H1 (cell line): ENCODE data around the gene OSBPL6. TPM values are rescaled to one million over a fixed set of nuclear protein-coding genes. Genes with fewer than 3 reads are reported as not detected.

Source experiments
- CTCF ChIA-PET: fragments of 300-600 bp; sonication (Branson Sonifier 250); formaldehyde crosslinking; loops from one replicate; lab custom pipeline; 2021; ENCODE audit not compliant: partially characterized antibody; lab: Charles Lee
- POLR2A ChIA-PET: fragments of 300-600 bp; sonication (Branson Sonifier 250); formaldehyde crosslinking; loops from one replicate; lab custom pipeline; 2021; ENCODE audit warnings: inconsistent platforms; ENCODE audit not compliant: partially characterized antibody; lab: Charles Lee
- DNase-seq, 2 experiments: peaks; one replicate each; pipeline versions ENCODE4 v3.0.0 to v3.0.0-alpha.2; 2010 to 2022; ENCODE audit warnings: low spot score in 2 of 2, low read depth in 1 of 2, mixed read lengths in 1 of 2
- FAIRE-seq: peaks from 2 replicates; lab custom pipeline; 2011; peaks lifted over from hg19 to GRCh38; lab: Jason Lieb, UNC
- H2AFZ ChIP-seq: 2 replicates; pipeline ENCODE4 v1.8.1; 2012; ENCODE audit warnings: low read length, inconsistent platforms
- H2AK5ac ChIP-seq: 2 replicates; pipeline ENCODE4 v1.6.1; 2013; ENCODE audit warnings: low read depth, low read length
- H2BK120ac ChIP-seq: replicated peaks from 2 replicates; pipeline ENCODE3; 2013; ENCODE audit warnings: low read depth, low read length, inconsistent platforms
- H2BK12ac ChIP-seq: 2 replicates; pipeline ENCODE4 v1.6.1; 2013; ENCODE audit warnings: low read depth, low read length
- H2BK15ac ChIP-seq: 2 replicates; pipeline ENCODE4 v1.6.1; 2013; ENCODE audit warnings: low read length
- H2BK20ac ChIP-seq: 2 replicates; pipeline ENCODE4 v1.6.1; 2013; ENCODE audit warnings: low read length
- H2BK5ac ChIP-seq: 2 replicates; pipeline ENCODE4 v1.6.1; 2013; ENCODE audit warnings: low read depth, low read length
- H3K14ac ChIP-seq: 2 replicates; pipeline ENCODE4 v1.6.1; 2013; ENCODE audit warnings: inconsistent platforms; ENCODE audit not compliant: insufficient read length
- H3K18ac ChIP-seq: 2 replicates; pipeline ENCODE4 v1.6.1; 2013; ENCODE audit warnings: low read length; ENCODE audit errors: extremely low read depth
- H3K23ac ChIP-seq: 2 replicates; pipeline ENCODE4 v1.6.1; 2013; ENCODE audit warnings: inconsistent platforms; ENCODE audit not compliant: insufficient read length
- H3K23me2 ChIP-seq: 2 replicates; pipeline ENCODE4 v1.6.1; 2013; ENCODE audit warnings: low read depth, low read length
- H3K27ac ChIP-seq: 2 replicates; pipeline ENCODE4 v1.6.1; 2011; ENCODE audit warnings: low read depth, low read length, inconsistent platforms
- H3K27me3 ChIP-seq, 4 experiments: replicated peaks in 1 of 4; 1 replicate in 1 of 4; 2 replicates in 3 of 4; pipeline versions ENCODE4 v1.6.1 to v1.8.1; 2011 to 2013; ENCODE audit warnings: low read length in 3 of 4, mild to moderate bottlenecking in 3 of 4, inconsistent platforms in 2 of 4, mixed read lengths in 2 of 4, moderate library complexity in 1 of 4; ENCODE audit not compliant: control insufficient read depth in 3 of 4, insufficient read depth in 3 of 4; ENCODE audit errors: extremely low read depth in 1 of 4
- H3K36me3 ChIP-seq, 4 experiments: 2 replicates each; pipeline versions ENCODE4 v1.6.1 to v1.8.1; 2011 to 2013; ENCODE audit warnings: mild to moderate bottlenecking in 4 of 4, low read length in 3 of 4, moderate library complexity in 2 of 4, control low read depth in 1 of 4, inconsistent platforms in 1 of 4; ENCODE audit not compliant: insufficient read depth in 4 of 4, control insufficient read depth in 2 of 4
- H3K4ac ChIP-seq: replicated peaks from 2 replicates; pipeline ENCODE3; 2013; ENCODE audit warnings: low read length, low read depth, mixed read lengths, inconsistent platforms; ENCODE audit not compliant: insufficient read length
- H3K4me1 ChIP-seq, 4 experiments: replicated peaks in 1 of 4; 1 replicate in 1 of 4; 2 replicates in 3 of 4; pipeline versions ENCODE4 v1.6.1 to v1.8.1; 2011 to 2013; ENCODE audit warnings: low read length in 3 of 4, inconsistent platforms in 2 of 4, mixed read lengths in 1 of 4; ENCODE audit not compliant: insufficient read depth in 4 of 4, control insufficient read depth in 3 of 4
- H3K4me2 ChIP-seq, 2 experiments: 2 replicates each; pipeline versions ENCODE4 v1.6.1 to v1.8.1; 2011 to 2013; ENCODE audit warnings: low read depth in 2 of 2, low read length in 2 of 2, control low read depth in 1 of 2, inconsistent platforms in 1 of 2, mild to moderate bottlenecking in 1 of 2; ENCODE audit not compliant: insufficient read depth in 1 of 2
- H3K4me3 ChIP-seq, 4 experiments: fragments of 200-600, 300-600 bp in 1 of 4; sonication (generic), shearing (Covaris generic), sonication (Bioruptor Twin) in 1 of 4; 2 replicates each; pipeline versions ENCODE4 v1.5.1 to v1.8.1; 2011 to 2016; ENCODE audit warnings: low read length in 4 of 4, low read depth in 3 of 4, control low read depth in 2 of 4, inconsistent platforms in 2 of 4, mild to moderate bottlenecking in 2 of 4, mixed read lengths in 1 of 4, moderate library complexity in 1 of 4; ENCODE audit not compliant: insufficient read depth in 2 of 4; ENCODE audit errors: extremely low read depth in 1 of 4
- H3K56ac ChIP-seq: replicated peaks from 2 replicates; pipeline ENCODE3; 2013; ENCODE audit warnings: low read depth, mild to moderate bottlenecking, mixed read lengths, low read length, inconsistent platforms; ENCODE audit not compliant: insufficient read length
- H3K79me1 ChIP-seq: 2 replicates; pipeline ENCODE4 v1.6.1; 2013; ENCODE audit warnings: low read depth, low read length, control low read depth
- H3K79me2 ChIP-seq, 2 experiments: 2 replicates each; pipeline versions ENCODE4 v1.6.1 to v1.8.1; 2012 to 2013; ENCODE audit warnings: low read length in 2 of 2, mild to moderate bottlenecking in 2 of 2, inconsistent platforms in 1 of 2; ENCODE audit not compliant: insufficient read depth in 2 of 2, control insufficient read depth in 1 of 2
- H3K9ac ChIP-seq, 4 experiments: replicated peaks in 1 of 4; 1 replicate in 1 of 4; 2 replicates in 3 of 4; pipeline versions ENCODE4 v1.6.1 to v1.8.1; 2011 to 2013; ENCODE audit warnings: low read depth in 3 of 4, low read length in 3 of 4, control low read depth in 2 of 4, mild to moderate bottlenecking in 2 of 4, moderate library complexity in 2 of 4, inconsistent platforms in 1 of 4; ENCODE audit errors: extremely low read depth in 1 of 4
- H3K9me3 ChIP-seq, 2 experiments: 2 replicates each; pipeline versions ENCODE4 v1.6.1 to v1.8.1; 2012 to 2013; ENCODE audit warnings: mild to moderate bottlenecking in 2 of 2, moderate library complexity in 2 of 2, control low read depth in 1 of 2, inconsistent platforms in 1 of 2, low read depth in 1 of 2, low read length in 1 of 2, mixed read lengths in 1 of 2; ENCODE audit not compliant: insufficient read depth in 2 of 2
- H4K20me1 ChIP-seq, 2 experiments: replicated peaks in 1 of 2; 2 replicates each; pipeline versions ENCODE3 to v1.8.1; 2011 to 2013; ENCODE audit warnings: inconsistent platforms in 2 of 2, low read length in 2 of 2, mild to moderate bottlenecking in 1 of 2; ENCODE audit not compliant: insufficient read depth in 2 of 2, control insufficient read depth in 1 of 2
- H4K5ac ChIP-seq: 2 replicates; pipeline ENCODE4 v1.6.1; 2013; ENCODE audit warnings: low read length, low read depth, mixed read lengths, inconsistent platforms; ENCODE audit not compliant: insufficient read length
- H4K8ac ChIP-seq: 2 replicates; pipeline ENCODE4 v1.8.0; 2013; ENCODE audit warnings: mild to moderate bottlenecking, moderate library complexity, low read length, inconsistent platforms; ENCODE audit not compliant: insufficient read depth; ENCODE audit errors: extremely low read depth
- H4K91ac ChIP-seq: replicated peaks from 2 replicates; pipeline ENCODE3; 2013; ENCODE audit warnings: low read length, mixed read lengths, inconsistent platforms; ENCODE audit not compliant: insufficient read length
- CHD2 ChIP-seq: IDR thresholded peaks from 2 replicates; pipeline ENCODE4 v1.6.1; 2012; ENCODE audit warnings: low read length, improper control_type of control experiment
- RAD21 ChIP-seq, 2 experiments: IDR thresholded peaks in 1 of 2; conservative IDR thresholded peaks in 1 of 2; 2 replicates each; pipeline ENCODE4 v1.6.1; 2011; ENCODE audit warnings: low read depth in 2 of 2, low read length in 2 of 2, improper control_type of control experiment in 1 of 2, inconsistent platforms in 1 of 2, mild to moderate bottlenecking in 1 of 2, moderate library complexity in 1 of 2
- WGBS, 2 experiments: shearing (Covaris generic) in 1 of 2; methylation state at CpG; one replicate each; pipeline versions ENCODE4 v1.1.6 to v1.1.7; 2013 to 2015; ENCODE audit warnings: low lambda C conversion rate in 2 of 2, mixed read lengths in 2 of 2, inconsistent platforms in 1 of 2, low coverage in 1 of 2, missing lambda C conversion rate in 1 of 2; ENCODE audit not compliant: insufficient replicate concordance in 2 of 2, insufficient coverage in 1 of 2, insufficient read length in 1 of 2; ENCODE audit errors: extremely low coverage in 1 of 2, missing lambda C conversion rate in 1 of 2; 5-methylcytosine and 5-hydroxymethylcytosine counted together
- polyA plus RNA-seq, 7 experiments: library from polyadenylated mRNA; depleted of rRNA in 3 of 7; stranded (reverse) in 5 of 7; unstranded in 2 of 7; fragments of >200 nt in 5 of 7; fragments of 200-250 nt in 2 of 7; gene quantifications; 1 replicate in 5 of 7; 2 replicates in 1 of 7; 4 replicates in 1 of 7; pipeline versions ENCODE4 v1.2.1 to v1.2.3, GENCODE V29; 2011 to 2013; ENCODE audit warnings: missing spikeins in 2 of 7, mixed read lengths in 2 of 7
- total RNA-seq: library from RNA; stranded (reverse); fragmentation: NEBNext Ultra II Directional; extraction: Animal tissue kit (Norgen Biotek cat#: 25700); gene quantifications from 2 replicates; pipeline ENCODE4 v1.2.1, GENCODE V29; 2021

Gene OSBPL6
- total and polyA plus RNA-seq, 2 of the 8 experiments (the other 6 are each of a cell fraction or from before 2014, with no cell fraction given): 1.7 to 5.6 TPM

- ChIA-PET CTCF (interaction anchor here (2.0 kb wide), 1 partner anchor 16 kb away, joined by 6 read pairs; no protein-coding TSS in a partner anchor), POLR2A (interaction anchor here (0.6 kb wide), 1 partner anchor 75 kb away, joined by 4 read pairs; no protein-coding TSS in a partner anchor)
- WGBS, 2 experiments: 90% methylated on average over 1 of the region's 1 CpG; no CpG with 5 or more reads in 1 of the 2 experiments
- TF ChIP-seq RAD21 (IDR thresholded peaks at IDR 0.05 in 1 of 2, conservative IDR thresholded peaks at IDR 0.05 in 1 of 2; ENCODE audit: low read depth in 2 of 2, low read length in 2 of 2) (no peak), CHD2 (no peak)
These were observed 186.5 kb downstream of the OSBPL6 start for GRCh38 chr2:178380763-178381162.

More at GRCh38 chr2:178380763-178381162, 186.5 kb downstream of the OSBPL6 start:
- no peak overlapping the region for H2AK5ac ChIP-seq
- H4K91ac ChIP-seq: no peak overlapping the region
- H2BK12ac ChIP-seq: no peak overlapping the region
- H3K18ac ChIP-seq: no peak overlapping the region
- no peak overlapping the region for H4K5ac ChIP-seq
- no peak overlapping the region for H3K23ac ChIP-seq
- no peaks in the 10 kb centered on the region for H4K20me1 ChIP-seq
- H3K4me2 ChIP-seq: no peak overlapping the region
- H3K79me1 ChIP-seq: no peaks in the 10 kb centered on the region
- H3K4me1 ChIP-seq: 0 out of 7 replicates have a peak, but pooled peaks cover 0 to 3% (median 0%) of the 10 kb centered on the region in 4 experiments
- no peak overlapping the region for H2BK5ac ChIP-seq
- no peaks in the 10 kb centered on the region for H3K23me2 ChIP-seq
- no peak overlapping the region for H3K14ac ChIP-seq
- DNase-seq (no peak), FAIRE-seq (no peak)
- H3K36me3 ChIP-seq: no peaks in the 10 kb centered on the region
- H3K56ac ChIP-seq: no peak overlapping the region
- no peaks in the 10 kb centered on the region for H3K9me3 ChIP-seq
- no peaks in the 10 kb centered on the region for H3K27me3 ChIP-seq
- no peak overlapping the region for H2BK20ac ChIP-seq
- H3K79me2 ChIP-seq: no peaks in the 10 kb centered on the region
- no peak overlapping the region for H4K8ac ChIP-seq
- no peak overlapping the region for H3K4me3 ChIP-seq
- no peak overlapping the region for H3K4ac ChIP-seq
- H2BK120ac ChIP-seq: no peak overlapping the region
- no peak overlapping the region for H2AFZ ChIP-seq
- no peak overlapping the region for H2BK15ac ChIP-seq
- no peak overlapping the region for H3K9ac ChIP-seq
- no peak overlapping the region for H3K27ac ChIP-seq
